BE2C (cell line): ENCODE measurements around the gene NREP.
A peak's percentile ranks its signal among the peaks of the same experiment; 100 is the strongest.

ENCODE experiments used
- DNase-seq: peaks from one replicate; pipeline ENCODE4 v3.0.0-alpha.2; 2020
- H3K27me3 ChIP-seq: fragments of 250-450 bp; sonication (Bioruptor Pico); 2 replicates; pipeline ENCODE4 v1.5.1; 2020; ENCODE audit warnings: mild to moderate bottlenecking
- H3K36me3 ChIP-seq: fragments of 250-450 bp; sonication (Bioruptor Pico); 2 replicates; pipeline ENCODE4 v1.5.1; 2020; ENCODE audit warnings: mild to moderate bottlenecking
- H3K4me1 ChIP-seq: fragments of 250-450 bp; sonication (Bioruptor Pico); 2 replicates; pipeline ENCODE4 v1.5.1; 2020
- H3K4me3 ChIP-seq: 2 replicates; pipeline ENCODE4 v1.5.1; 2011; ENCODE audit warnings: low read depth, low read length
- H3K9me3 ChIP-seq: fragments of 250-450 bp; sonication (Bioruptor Pico); 2 replicates; pipeline ENCODE4 v1.5.1; 2020
- CTCF ChIP-seq: IDR thresholded peaks from 2 replicates; pipeline ENCODE4 v1.5.1; 2012; ENCODE audit warnings: mild to moderate bottlenecking, low read depth, low read length

The NREP gene

GRCh38 chr5:111757355-111758283 is 625 bp upstream of the NREP start:
- no peaks in the 10 kb centered on the region for H3K27me3 ChIP-seq
- peak; percentile 95 for DNase-seq
- TF ChIP-seq CTCF = peak; percentile 62
- H3K9me3 ChIP-seq = no peaks in the 10 kb centered on the region
- peak overlapping the region; percentile 98 for H3K4me3 ChIP-seq
- peaks cover under 1% of the 10 kb centered on the region; the same call in 1 of the 2 replicates for H3K36me3 ChIP-seq
- H3K4me1 ChIP-seq = no peaks in the 10 kb centered on the region; the same call in 1 of the 2 replicates

- no peaks in the 10 kb centered on the region for H3K9me3 ChIP-seq
- H3K36me3 ChIP-seq = peaks cover 6% of the 10 kb centered on the region; the same call in 1 of the 2 replicates
- TF ChIP-seq CTCF = no peak
- H3K4me3 ChIP-seq = peak overlapping the region; percentile 98
- no peaks in the 10 kb centered on the region for H3K27me3 ChIP-seq
- no peak for DNase-seq
- H3K4me1 ChIP-seq = no peaks in the 10 kb centered on the region; the same call in 1 of the 2 replicates
These were observed 1.0 kb downstream of the NREP start for GRCh38 chr5:111755942-111756381.

- DNase-seq = no peak
- Histone ChIP-seq H3K36me3 (peaks cover 6% of the 10 kb centered on the region; the same call in 1 of the 2 replicates), H3K4me3 (peak overlapping the region; percentile 98)
These were observed 1.6 kb downstream of the NREP start for GRCh38 chr5:111755345-111755941.

GRCh38 chr5:111753884-111754589 is 3.0 kb downstream of the NREP start:
- Histone ChIP-seq H3K4me3 (no peak overlapping the region), H3K36me3 (peaks cover 6% of the 10 kb centered on the region; the same call in 1 of the 2 replicates), H3K27me3 (no peaks in the 10 kb centered on the region), H3K4me1 (no peaks in the 10 kb centered on the region; the same call in 1 of the 2 replicates), H3K9me3 (no peaks in the 10 kb centered on the region)
- TF ChIP-seq CTCF = no peak
- no peak for DNase-seq

More at GRCh38 chr5:111755345-111755941, 1.6 kb downstream of the NREP start:
- Histone ChIP-seq H3K9me3 (no peaks in the 10 kb centered on the region), H3K4me1 (no peaks in the 10 kb centered on the region; the same call in 1 of the 2 replicates), H3K27me3 (no peaks in the 10 kb centered on the region)
- TF ChIP-seq CTCF = no peak

- Histone ChIP-seq H3K36me3 (peaks cover 12% of the 10 kb centered on the region), H3K4me3 (no peak overlapping the region), H3K27me3 (no peaks in the 10 kb centered on the region), H3K9me3 (no peaks in the 10 kb centered on the region), H3K4me1 (0 out of 2 replicates have a peak, but pooled peaks cover 7% of the 10 kb centered on the region)
- no peak for TF ChIP-seq CTCF
- DNase-seq = no peak
These were observed 4.5 kb downstream of the NREP start for GRCh38 chr5:111752426-111752965.
